Fibroblast of lung (primary cell): ENCODE data around the gene NXN.

Source experiments
- CTCF ChIP-seq, 2 donors: IDR thresholded peaks in 1 of 2; conservative IDR thresholded peaks in 1 of 2; 1 replicate in 1 of 2; 2 replicates in 1 of 2; pipeline ENCODE4 v1.5.1; 2011 to 2012; ENCODE audit warnings: low read length in 2 of 2, control low read depth in 1 of 2, inconsistent platforms in 1 of 2, low read depth in 1 of 2, mild to moderate bottlenecking in 1 of 2
- EZH2 ChIP-seq: IDR thresholded peaks from 2 replicates; pipeline ENCODE4 v1.5.1; 2012; ENCODE audit warnings: low read length, control low read depth, mild to moderate bottlenecking; ENCODE audit errors: missing control alignments

DNA sequence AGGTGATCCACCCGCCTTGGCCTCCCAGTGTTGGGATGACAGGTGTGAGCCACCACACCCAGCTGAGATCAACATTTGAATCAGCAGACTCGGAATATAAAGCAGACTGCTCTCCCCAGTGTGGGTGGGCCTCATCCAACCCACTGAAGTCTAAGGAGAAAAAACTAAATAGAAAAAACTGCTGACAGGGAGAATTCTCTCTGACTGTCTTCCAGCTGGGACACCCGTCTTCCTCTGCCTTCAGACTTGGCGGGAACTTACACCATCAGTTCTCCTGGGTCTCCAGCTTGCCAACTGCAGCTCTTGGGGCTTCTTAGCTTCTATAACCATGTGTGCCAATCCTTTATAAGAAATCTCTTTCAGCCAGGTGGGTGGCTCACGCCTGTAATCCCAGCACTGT is 106.7 kb downstream of the NXN start:
- TF ChIP-seq CTCF (conservative IDR thresholded peaks at IDR 0.05 in 1 of 2, IDR thresholded peaks at IDR 0.05 in 1 of 2; ENCODE audit: low read depth in 1 of 2, low read length in 2 of 2) (no peak), EZH2 (no peak)
